OCI-LY7 (cell line): ENCODE results near the gene CCDC43. TPM values are rescaled to one million over a fixed set of nuclear protein-coding genes. Genes with fewer than 3 reads are reported as not detected.
A peak's percentile ranks its signal among the peaks of the same experiment; 100 is the strongest.
"Not testable (repeated sequence)": the region's sequence is repeated elsewhere in the genome, so short reads cannot be mapped to it uniquely, and the experiment has no call there.

Experiments
- BruUV-seq: library from RNA; stranded (reverse); fragments of 400-500 nt; replicated peaks from 2 replicates; lab custom pipeline; 2021; lab: Mats Ljungman, UMichigan
- CTCF ChIA-PET: fragments of 300-600 bp; sonication (Branson Sonifier 250); formaldehyde crosslinking; loops from one replicate; lab custom pipeline; 2022; ENCODE audit warnings: antibody characterized with exemption; ENCODE audit not compliant: unreplicated experiment; lab: Charles Lee
- POLR2A ChIA-PET: fragments of 300-600 bp; sonication (Branson Sonifier 250); formaldehyde crosslinking; loops from one replicate; lab custom pipeline; 2022; ENCODE audit warnings: antibody characterized with exemption; lab: Charles Lee
- DNase-seq: peaks from one replicate; pipeline ENCODE4 v3.0.0-alpha.2; 2015; ENCODE audit warnings: low spot score
- H2AFZ ChIP-seq: fragments of 200-600 bp; sonication (generic), shearing (Covaris generic); 2 replicates; pipeline ENCODE4 v1.6.1; 2014; ENCODE audit warnings: mild to moderate bottlenecking, antibody characterized with exemption, low read length, moderate library complexity
- H3K27ac ChIP-seq: fragments of 200-600 bp; sonication (generic); 2 replicates; pipeline ENCODE4 v1.5.1; 2014; ENCODE audit warnings: mixed run types, low read depth, mild to moderate bottlenecking, moderate library complexity, low read length, inconsistent platforms; ENCODE audit not compliant: poor library complexity, severe bottlenecking
- H3K36me3 ChIP-seq: fragments of 200-600 bp; sonication (generic); 2 replicates; pipeline ENCODE4 v1.6.1; 2014; ENCODE audit warnings: mild to moderate bottlenecking, antibody characterized with exemption, low read length, moderate library complexity, mixed read lengths; ENCODE audit not compliant: insufficient read depth
- H3K4me1 ChIP-seq: fragments of 200-600 bp; sonication (generic); 2 replicates; pipeline ENCODE4 v1.5.1; 2014; ENCODE audit warnings: mild to moderate bottlenecking, low read length; ENCODE audit not compliant: insufficient read depth, poor library complexity, severe bottlenecking
- H3K4me2 ChIP-seq: fragments of 200-600 bp; sonication (generic); 2 replicates; pipeline ENCODE4 v1.6.1; 2014; ENCODE audit warnings: mild to moderate bottlenecking, low read length
- H3K4me3 ChIP-seq: fragments of 200-600 bp; sonication (generic); 2 replicates; pipeline ENCODE4 v1.5.1; 2014; ENCODE audit warnings: mild to moderate bottlenecking, low read depth, low read length; ENCODE audit not compliant: poor library complexity, severe bottlenecking
- H3K79me2 ChIP-seq: fragments of 200-600 bp; sonication (generic); 2 replicates; pipeline ENCODE4 v1.6.1; 2016; ENCODE audit warnings: low read depth, mild to moderate bottlenecking, low read length, moderate library complexity, mixed read lengths; ENCODE audit not compliant: insufficient read depth
- H3K9me2 ChIP-seq: fragments of 200-600 bp; sonication (generic); 2 replicates; pipeline ENCODE4 v1.6.1; 2016; ENCODE audit warnings: mild to moderate bottlenecking, low read length, mixed read lengths; ENCODE audit not compliant: insufficient read depth
- H3K9me3 ChIP-seq: fragments of 200-600 bp; sonication (generic); 2 replicates; pipeline ENCODE4 v1.6.1; 2014; ENCODE audit warnings: mild to moderate bottlenecking, mixed run types, low read length, mixed read lengths
- H4K20me1 ChIP-seq: fragments of 200-600 bp; sonication (generic); 2 replicates; pipeline ENCODE4 v1.6.1; 2014; ENCODE audit warnings: mild to moderate bottlenecking, antibody characterized with exemption, low read length, moderate library complexity, mixed read lengths; ENCODE audit not compliant: insufficient read depth
- CTCF ChIP-seq: fragments of 200-600 bp; sonication (generic); conservative IDR thresholded peaks from 2 replicates; pipeline ENCODE4 v1.5.1; 2014; ENCODE audit warnings: mild to moderate bottlenecking, antibody characterized with exemption, low read length, moderate library complexity, mixed read lengths
- EZH2phosphoT487 ChIP-seq: fragments of 200-600 bp; sonication (generic); IDR thresholded peaks from 2 replicates; pipeline ENCODE4 v1.6.1; 2018; ENCODE audit warnings: low read depth, borderline replicate concordance, mild to moderate bottlenecking, mixed run types, antibody characterized with exemption, low read length, moderate library complexity, mixed read lengths
- intact Hi-C: fragments of 100-400 bp; cut with micrococcal nuclease; formaldehyde crosslinking; loops from one replicate; pipeline ENCODE4 v1.10.0; 2022; ENCODE audit not compliant: unreplicated experiment
- total RNA-seq, 2 experiments: library from RNA; depleted of rRNA in 1 of 2; stranded (reverse); fragments of >200 nt in 1 of 2; shearing (Covaris generic) in 1 of 2; gene quantifications; 2 replicates each; pipeline ENCODE4 v1.2.3, GENCODE V29; 2014 to 2022

The CCDC43 gene
- total RNA-seq, 2 experiments from 2014 or later = 33.2 to 35.6 TPM

- Histone ChIP-seq H3K4me2 (no peak overlapping the region), H3K4me3 (no peak overlapping the region), H3K9me2 (no peaks in the 10 kb centered on the region), H3K4me1 (no peaks in the 10 kb centered on the region), H3K36me3 (no peaks in the 10 kb centered on the region), H2AFZ (no peak overlapping the region), H3K79me2 (no peaks in the 10 kb centered on the region), H4K20me1 (no peaks in the 10 kb centered on the region), H3K27ac (no peak overlapping the region), H3K9me3 (no peaks in the 10 kb centered on the region)
- TF ChIP-seq CTCF (peak; percentile 69), EZH2phosphoT487 (no peak)
- DNase-seq = peak; percentile 45
- intact Hi-C loops = loop anchor here (1.0 kb wide), 1 partner anchor 103 kb away; no protein-coding TSS in a partner anchor
- ChIA-PET CTCF (no interaction called here), POLR2A (interaction anchor here (1.5 kb wide), 1 partner anchor 9 kb away, joined by 4 read pairs; no protein-coding TSS in a partner anchor)
- no TSS peak for BruUV-seq
Measured at GRCh38 chr17:44636562-44636961, 53.0 kb downstream of the CCDC43 start.

GRCh38 chr17:44634401-44634800 lies 55.2 kb downstream of the CCDC43 start:
- H3K4me3 ChIP-seq, BruUV-seq, H3K4me2 ChIP-seq, H3K27ac ChIP-seq, H3K79me2 ChIP-seq, CTCF ChIA-PET, DNase-seq, H3K36me3 ChIP-seq, H3K4me1 ChIP-seq, H3K9me3 ChIP-seq, intact Hi-C loops, H2AFZ ChIP-seq, POLR2A ChIA-PET, H3K9me2 ChIP-seq, H4K20me1 ChIP-seq: not testable (repeated sequence)
- TF ChIP-seq CTCF = 0 out of 2 replicates have a peak, but pooled peaks have one; percentile 32

GRCh38 chr17:44633998-44634397 lies 55.6 kb downstream of the CCDC43 start:
- Histone ChIP-seq H3K27ac (no peak overlapping the region), H3K9me2 (no peaks in the 10 kb centered on the region), H2AFZ (no peak overlapping the region), H3K36me3 (no peaks in the 10 kb centered on the region), H3K4me1 (peaks cover 1% of the 10 kb centered on the region), H4K20me1 (no peaks in the 10 kb centered on the region), H3K4me3 (no peak overlapping the region), H3K9me3 (no peaks in the 10 kb centered on the region), H3K79me2 (no peaks in the 10 kb centered on the region), H3K4me2 (no peak overlapping the region)
- no peak for DNase-seq
- intact Hi-C loops = no loop called here
- BruUV-seq = no TSS peak
- CTCF ChIA-PET = no interaction called here
- POLR2A ChIA-PET = no interaction called here
- TF ChIP-seq EZH2phosphoT487 = no peak
